Activated naive CD4-positive, alpha-beta T cell treated with anti-CD3 and anti-CD28 coated beads, Interleukin-2, amount 10 ng/mL, durations not matched to agents 7 days and 5 days (primary cell): ENCODE measurements around the gene CYP8B1.

Experiments used
- CTCF ChIA-PET: fragments of 350-600 bp; sonication (Branson Sonifier 250); formaldehyde crosslinking; loops from one replicate; lab custom pipeline; 2021; ENCODE audit warnings: antibody characterized with exemption; lab: Charles Lee
- DNase-seq: peaks from one replicate; pipeline ENCODE4 v3.0.0-alpha.2; 2020
- H3K27ac Mint-ChIP-seq: one replicate; pipeline ENCODE4 v1.8.0; 2021; ENCODE audit warnings: mild to moderate bottlenecking, moderate library complexity, mixed read lengths
- H3K27me3 Mint-ChIP-seq: one replicate; pipeline ENCODE4 v1.8.0; 2021; ENCODE audit warnings: mild to moderate bottlenecking, mixed read lengths
- H3K36me3 Mint-ChIP-seq: one replicate; pipeline ENCODE4 v1.8.0; 2021; ENCODE audit warnings: mixed read lengths
- H3K4me1 Mint-ChIP-seq: one replicate; pipeline ENCODE4 v1.8.0; 2021; ENCODE audit warnings: mixed read lengths
- H3K4me3 Mint-ChIP-seq: one replicate; pipeline ENCODE4 v1.8.0; 2021; ENCODE audit warnings: mild to moderate bottlenecking, moderate library complexity, mixed read lengths
- H3K9me3 Mint-ChIP-seq: one replicate; pipeline ENCODE4 v1.8.0; 2021; ENCODE audit warnings: mixed read lengths

The CYP8B1 gene

GRCh38 chr3:42836150-42837123, 39.2 kb downstream of the CYP8B1 start:
- peaks cover 4% of the 10 kb centered on the region for H3K4me1 Mint-ChIP-seq
- peaks cover 8% of the 10 kb centered on the region for H3K27me3 Mint-ChIP-seq
- H3K36me3 Mint-ChIP-seq = no peaks in the 10 kb centered on the region
- CTCF ChIA-PET = interaction anchor here (0.8 kb wide), 1 partner anchor 56 kb away, joined by 3 read pairs; no protein-coding TSS in a partner anchor
- H3K4me3 Mint-ChIP-seq = no peak overlapping the region
- DNase-seq = no peak
- no peaks in the 10 kb centered on the region for H3K9me3 Mint-ChIP-seq
- H3K27ac Mint-ChIP-seq = no peak overlapping the region

- Mint-ChIP-seq H3K27me3 (peaks cover 11% of the 10 kb centered on the region), H3K36me3 (no peaks in the 10 kb centered on the region), H3K4me1 (peaks cover 7% of the 10 kb centered on the region), H3K27ac (no peak overlapping the region), H3K4me3 (no peak overlapping the region), H3K9me3 (no peaks in the 10 kb centered on the region)
- CTCF ChIA-PET = interaction anchor here (0.7 to 3.3 kb wide), 20 partner anchors 9 to 548 kb away, joined by 3 to 24 read pairs (median 4); no protein-coding TSS in a partner anchor
- peak; percentile 87 for DNase-seq
Observed at GRCh38 chr3:42831321-42831713, 44.4 kb downstream of the CYP8B1 start.

- no peak overlapping the region for H3K4me3 Mint-ChIP-seq
- peaks cover 10% of the 10 kb centered on the region for H3K27me3 Mint-ChIP-seq
- peaks cover 7% of the 10 kb centered on the region for H3K4me1 Mint-ChIP-seq
- no peak for DNase-seq
- CTCF ChIA-PET = interaction anchor here (0.7 to 3.3 kb wide), 19 partner anchors 10 to 549 kb away, joined by 3 to 24 read pairs (median 4); no protein-coding TSS in a partner anchor
- H3K36me3 Mint-ChIP-seq = no peaks in the 10 kb centered on the region
- H3K9me3 Mint-ChIP-seq = no peaks in the 10 kb centered on the region
- no peak overlapping the region for H3K27ac Mint-ChIP-seq
Observed at GRCh38 chr3:42830437-42831320, 45.0 kb downstream of the CYP8B1 start.

GRCh38 chr3:42829628-42830436, 45.8 kb downstream of the CYP8B1 start:
- Mint-ChIP-seq H3K36me3 (no peaks in the 10 kb centered on the region), H3K4me1 (peaks cover 7% of the 10 kb centered on the region), H3K27me3 (peaks cover 10% of the 10 kb centered on the region), H3K27ac (no peak overlapping the region), H3K9me3 (no peaks in the 10 kb centered on the region), H3K4me3 (no peak overlapping the region)
- CTCF ChIA-PET = interaction anchor here (0.7 to 3.3 kb wide), 6 partner anchors 10 to 84 kb away, joined by 3 to 24 read pairs (median 7); no protein-coding TSS in a partner anchor
- DNase-seq = no peak

GRCh38 chr3:42829083-42829627, 46.5 kb downstream of the CYP8B1 start:
- CTCF ChIA-PET = interaction anchor here (1.0 kb wide), 1 partner anchor 10 kb away, joined by 3 read pairs; no protein-coding TSS in a partner anchor

GRCh38 chr3:42827654-42828053, 48.0 kb downstream of the CYP8B1 start:
- H3K27me3 Mint-ChIP-seq = peaks cover 16% of the 10 kb centered on the region

More at GRCh38 chr3:42829083-42829627, 46.5 kb downstream of the CYP8B1 start:
- Mint-ChIP-seq H3K36me3 (no peaks in the 10 kb centered on the region), H3K9me3 (no peaks in the 10 kb centered on the region), H3K4me1 (peaks cover 7% of the 10 kb centered on the region), H3K27ac (no peak overlapping the region), H3K4me3 (no peak overlapping the region), H3K27me3 (peaks cover 10% of the 10 kb centered on the region)
- no peak for DNase-seq

GRCh38 chr3:42827023-42827422, 48.7 kb downstream of the CYP8B1 start:
- no peak for DNase-seq
- CTCF ChIA-PET = no interaction called here
- H3K27me3 Mint-ChIP-seq = peaks cover 16% of the 10 kb centered on the region
- no peaks in the 10 kb centered on the region for H3K36me3 Mint-ChIP-seq
- no peak overlapping the region for H3K27ac Mint-ChIP-seq
- no peak overlapping the region for H3K4me3 Mint-ChIP-seq
- no peaks in the 10 kb centered on the region for H3K9me3 Mint-ChIP-seq
- peaks cover 7% of the 10 kb centered on the region for H3K4me1 Mint-ChIP-seq

More at GRCh38 chr3:42827654-42828053, 48.0 kb downstream of the CYP8B1 start:
- DNase-seq = no peak
- H3K36me3 Mint-ChIP-seq = no peaks in the 10 kb centered on the region
- H3K9me3 Mint-ChIP-seq = no peaks in the 10 kb centered on the region
- no peak overlapping the region for H3K4me3 Mint-ChIP-seq
- CTCF ChIA-PET = no interaction called here
- no peak overlapping the region for H3K27ac Mint-ChIP-seq
- peaks cover 7% of the 10 kb centered on the region for H3K4me1 Mint-ChIP-seq

GRCh38 chr3:42826141-42826540, 49.5 kb downstream of the CYP8B1 start:
- Mint-ChIP-seq H3K36me3 (no peaks in the 10 kb centered on the region), H3K4me3 (no peak overlapping the region), H3K9me3 (no peaks in the 10 kb centered on the region), H3K27ac (no peak overlapping the region), H3K4me1 (peaks cover under 1% of the 10 kb centered on the region), H3K27me3 (peaks cover 13% of the 10 kb centered on the region)
- CTCF ChIA-PET = no interaction called here
- DNase-seq = no peak

GRCh38 chr3:42823351-42823750, 52.3 kb downstream of the CYP8B1 start:
- Mint-ChIP-seq H3K4me3 (no peak overlapping the region), H3K4me1 (no peaks in the 10 kb centered on the region), H3K27me3 (peaks cover 6% of the 10 kb centered on the region), H3K9me3 (no peaks in the 10 kb centered on the region), H3K36me3 (no peaks in the 10 kb centered on the region), H3K27ac (no peak overlapping the region)
- CTCF ChIA-PET = no interaction called here
- DNase-seq = no peak

- DNase-seq = no peak
- no peaks in the 10 kb centered on the region for H3K9me3 Mint-ChIP-seq
- H3K4me1 Mint-ChIP-seq = no peaks in the 10 kb centered on the region
- H3K36me3 Mint-ChIP-seq = no peaks in the 10 kb centered on the region
- H3K4me3 Mint-ChIP-seq = no peak overlapping the region
- H3K27ac Mint-ChIP-seq = no peak overlapping the region
- CTCF ChIA-PET = no interaction called here
- peaks cover 6% of the 10 kb centered on the region for H3K27me3 Mint-ChIP-seq
Observed at GRCh38 chr3:42822828-42823227, 52.9 kb downstream of the CYP8B1 start.
